ENCODE measurements around the gene IPMK.

IPMK gene

GRCh38 chr10:58267713-58268453 lies at the start of gene IPMK:
Gene IPMK (minus strand): TSS chr10:58267894. CDS start chr10:58267611, 283 bp downstream.
- DNase-seq, result peak; percentile 94

DNA sequence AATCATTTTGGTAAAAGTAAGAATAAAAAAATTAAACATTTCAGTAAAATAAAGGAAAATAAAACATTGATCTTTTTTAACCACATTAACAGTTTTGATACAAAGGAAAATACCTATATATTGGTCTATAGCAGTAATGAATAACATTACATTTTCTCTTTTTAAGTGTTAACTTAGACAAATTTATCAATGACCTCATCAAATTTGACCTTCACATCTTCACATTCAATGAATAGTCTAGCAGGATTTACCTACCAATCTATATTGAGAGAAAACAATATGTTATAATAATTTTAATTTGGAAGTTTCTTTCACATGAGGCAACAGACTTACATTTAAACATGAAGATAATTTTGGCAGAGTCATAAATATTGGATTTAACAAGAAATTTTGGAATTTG lies 49.2 kb upstream of the IPMK start:
- no peak for DNase-seq

GRCh38 chr10:58311026-58311425 lies 43.3 kb upstream of the IPMK start:
- no peak for DNase-seq

DNA sequence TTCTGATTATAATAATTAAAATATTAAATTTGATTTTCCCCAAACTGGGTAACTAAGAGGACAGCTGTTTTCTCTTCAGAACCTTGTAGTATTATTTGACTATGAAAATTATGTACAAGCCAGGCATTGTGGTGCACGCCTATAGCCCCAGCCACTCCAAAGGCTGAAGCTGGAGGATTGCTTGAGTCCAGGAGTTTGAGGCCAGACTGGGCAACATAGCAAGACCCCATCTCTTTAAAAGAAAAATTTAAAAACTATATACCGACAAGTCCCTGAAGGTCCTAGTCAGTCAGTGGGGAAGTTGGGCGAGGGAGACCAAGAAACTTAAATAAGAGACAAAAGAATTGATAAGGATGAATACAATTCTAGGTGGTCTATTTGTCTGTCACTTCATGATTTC lies 40.0 kb upstream of the IPMK start:
- no peak for DNase-seq

GRCh38 chr10:58305821-58306220 lies 38.1 kb upstream of the IPMK start:
- no peak for DNase-seq

- no peak for DNase-seq
Measured at GRCh38 chr10:58304099-58304633, 36.5 kb upstream of the IPMK start.

DNA sequence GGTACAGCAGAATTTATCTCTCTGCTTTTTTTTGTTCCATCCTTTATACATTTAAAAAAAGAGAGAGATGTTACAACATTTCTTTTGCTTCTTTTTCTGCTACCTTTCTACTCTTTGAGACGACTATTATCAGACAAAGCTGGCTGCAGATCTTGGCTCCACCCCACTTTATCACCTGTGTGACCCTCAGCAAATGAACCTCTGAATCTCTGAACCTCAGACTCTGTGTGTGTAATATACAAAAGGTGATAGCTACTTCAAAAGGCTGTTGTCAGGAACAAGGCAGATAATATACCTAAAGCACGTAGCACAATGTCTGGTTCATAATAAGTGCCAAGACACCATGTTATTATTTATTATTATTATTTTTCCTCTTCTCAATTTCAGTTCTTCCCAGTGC lies 34.6 kb upstream of the IPMK start:
- no peak for DNase-seq

GRCh38 chr10:58300676-58301075 lies 33.0 kb upstream of the IPMK start:
- DNase-seq, result no peak

GRCh38 chr10:58299580-58299979 lies 31.9 kb upstream of the IPMK start:
- peak; percentile 4 for DNase-seq

DNA sequence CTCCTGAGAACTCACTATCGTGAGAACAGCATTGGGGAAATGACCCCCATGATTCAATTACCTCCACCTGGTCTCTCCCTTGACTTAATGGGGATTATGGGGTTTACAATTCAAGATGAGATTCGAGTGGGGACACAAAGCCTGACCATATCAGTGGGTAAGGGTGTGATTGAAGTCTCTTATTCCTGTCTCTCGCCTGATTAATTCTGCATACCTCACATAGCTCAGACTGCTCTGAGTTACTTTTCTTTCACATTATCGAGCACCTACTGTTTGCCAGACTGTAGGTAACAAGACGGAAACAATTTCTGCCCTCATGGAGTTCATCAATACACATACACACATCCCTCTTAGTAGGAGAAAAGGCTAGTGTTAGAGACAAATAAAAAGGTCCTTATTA lies 26.3 kb upstream of the IPMK start:
- DNase-seq, result no peak

DNA sequence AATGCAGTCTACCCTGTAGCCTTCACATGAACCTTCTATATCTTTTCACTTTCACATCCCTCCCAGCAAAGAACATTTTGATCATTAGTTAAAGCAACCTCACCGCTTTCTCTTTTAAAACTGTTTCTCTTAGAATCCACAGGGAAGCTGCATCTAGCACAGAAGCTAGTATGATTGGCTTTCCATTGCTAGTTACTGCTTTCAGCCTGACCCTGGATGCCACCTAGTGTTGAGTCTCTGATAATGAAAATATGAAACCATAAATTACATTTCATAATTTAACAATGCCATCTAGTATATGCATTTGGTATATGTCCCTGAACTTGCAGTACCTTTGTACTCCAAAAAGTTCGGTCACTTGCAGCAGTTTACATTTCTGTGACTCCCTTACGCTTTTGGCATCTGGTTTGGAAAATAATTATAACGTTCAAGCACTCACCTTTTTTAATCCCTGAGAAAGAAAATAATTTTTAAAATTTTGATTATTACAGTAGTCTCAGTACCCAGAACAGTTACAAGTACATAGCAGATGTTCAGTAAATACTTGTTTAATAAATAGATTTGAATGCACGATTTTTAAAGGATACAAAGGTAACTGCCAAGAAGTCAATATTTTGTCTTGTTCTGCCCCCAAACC lies 24.0 kb upstream of the IPMK start:
- no peak for DNase-seq

GRCh38 chr10:58282615-58283014 lies 14.9 kb upstream of the IPMK start:
- no peak for DNase-seq

GRCh38 chr10:58281092-58281752 lies 13.5 kb upstream of the IPMK start:
- DNase-seq, result no peak

DNA sequence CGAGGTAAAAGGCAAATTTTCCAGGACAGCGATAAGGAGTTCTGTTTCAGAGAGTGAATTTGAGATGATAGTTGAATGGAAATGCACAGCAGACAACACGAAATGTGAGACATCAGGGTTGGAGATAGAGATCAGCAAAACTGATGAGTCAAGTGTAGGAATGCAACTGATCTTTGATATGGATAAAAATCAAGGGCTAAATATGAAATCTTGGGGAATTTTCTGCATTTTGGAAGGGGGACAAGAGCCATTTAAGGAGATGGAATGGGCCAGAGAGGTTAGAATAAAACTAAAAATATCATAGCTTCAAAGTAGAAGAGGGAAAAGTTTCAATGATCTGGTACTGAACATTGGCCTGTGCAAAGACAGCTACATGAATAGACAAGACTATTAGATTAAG lies 12.8 kb upstream of the IPMK start:
- no peak for DNase-seq

DNA sequence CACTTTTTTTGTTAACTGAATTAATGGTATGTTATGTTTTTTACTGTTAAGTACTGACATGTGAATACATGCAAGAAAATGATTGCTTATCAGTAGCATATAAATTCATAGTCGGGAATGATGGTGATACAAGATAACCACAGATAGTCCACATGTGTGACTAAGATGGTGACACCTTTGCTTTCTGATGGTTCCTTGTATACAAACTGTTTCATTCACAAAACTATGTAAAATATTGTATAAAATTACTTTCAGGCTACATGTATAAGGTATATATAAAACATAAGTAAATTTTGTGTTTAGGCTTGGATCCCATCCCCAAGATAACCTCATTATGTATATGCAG lies 11.2 kb upstream of the IPMK start:
- no peak for DNase-seq

DNA sequence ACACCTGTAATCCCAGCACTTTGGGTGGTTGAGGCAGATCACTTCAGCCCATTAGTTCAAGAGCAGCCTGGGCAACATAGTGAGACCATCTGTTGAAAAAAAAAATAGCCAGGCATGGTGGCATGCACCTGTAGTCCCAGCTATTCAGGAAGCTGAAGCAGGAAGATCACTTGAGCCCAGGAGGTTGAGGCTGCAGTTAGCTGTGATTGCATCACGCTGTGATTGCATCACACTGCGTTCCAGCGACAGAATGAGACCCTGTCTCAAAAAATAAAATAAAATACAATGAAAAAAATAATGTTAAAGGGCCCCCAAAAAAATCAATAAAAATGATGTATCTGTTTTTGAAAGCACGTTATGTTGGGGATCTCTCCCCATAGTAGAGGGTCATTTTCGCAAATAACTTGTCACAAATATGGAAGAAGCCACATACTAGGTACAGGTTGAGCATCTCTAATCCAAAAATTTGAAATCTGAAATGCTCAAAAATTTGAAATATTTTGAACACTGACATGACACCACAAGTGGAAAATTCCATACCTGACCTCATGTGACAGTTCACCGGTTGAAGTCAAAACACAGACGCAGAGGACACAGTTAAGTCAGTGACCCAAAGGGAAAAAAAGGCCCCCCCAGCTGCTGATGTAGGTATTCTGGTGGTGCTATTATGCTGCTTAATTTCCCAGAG lies 10.7 kb upstream of the IPMK start:
- no peak for DNase-seq

GRCh38 chr10:58275908-58276307 lies 8.2 kb upstream of the IPMK start:
- no peak for DNase-seq

DNA sequence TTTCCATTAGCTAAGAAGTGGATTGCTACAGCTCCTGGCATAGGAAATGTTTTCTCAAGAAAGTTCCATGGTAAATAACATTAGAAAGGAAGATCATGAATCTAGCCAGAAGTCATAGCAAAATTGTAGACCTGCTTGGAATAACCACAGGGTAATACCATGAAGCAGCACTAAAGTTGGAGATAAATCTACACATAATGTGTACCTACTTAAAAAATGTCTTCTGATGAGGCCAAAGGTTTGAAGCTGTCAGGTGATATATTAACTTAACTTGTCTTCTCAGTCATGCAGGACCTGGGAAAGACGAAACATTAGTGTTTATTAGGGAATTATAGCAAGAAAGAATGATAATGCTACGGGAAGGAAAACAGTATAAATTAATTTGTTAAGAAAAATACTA lies 7.6 kb upstream of the IPMK start:
- DNase-seq, result no peak

DNA sequence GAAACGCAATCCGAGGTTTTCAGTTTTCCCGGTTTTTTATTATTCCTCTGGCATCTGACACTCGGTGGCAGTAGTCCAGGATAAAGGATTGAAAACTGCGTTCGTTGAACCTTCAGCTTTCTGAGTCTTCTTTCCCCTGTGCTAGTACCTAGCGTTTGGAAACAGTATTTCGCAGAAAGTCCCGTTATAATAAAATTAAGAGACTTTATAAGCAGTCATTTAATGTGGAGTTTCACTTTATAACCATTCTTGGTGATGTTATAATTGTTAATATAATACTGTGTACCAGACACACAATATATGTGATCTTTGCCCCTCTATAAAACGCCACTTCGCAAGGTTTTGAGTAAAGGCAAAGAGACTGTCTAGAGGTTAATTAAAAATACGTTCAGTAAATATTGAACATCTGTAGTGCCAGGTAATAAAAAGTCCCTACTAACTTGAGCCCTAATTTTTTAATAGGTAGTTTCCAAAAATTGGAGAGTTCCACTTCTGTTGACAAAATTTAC lies 2.1 kb upstream of the IPMK start:
- no peak for DNase-seq

DNA sequence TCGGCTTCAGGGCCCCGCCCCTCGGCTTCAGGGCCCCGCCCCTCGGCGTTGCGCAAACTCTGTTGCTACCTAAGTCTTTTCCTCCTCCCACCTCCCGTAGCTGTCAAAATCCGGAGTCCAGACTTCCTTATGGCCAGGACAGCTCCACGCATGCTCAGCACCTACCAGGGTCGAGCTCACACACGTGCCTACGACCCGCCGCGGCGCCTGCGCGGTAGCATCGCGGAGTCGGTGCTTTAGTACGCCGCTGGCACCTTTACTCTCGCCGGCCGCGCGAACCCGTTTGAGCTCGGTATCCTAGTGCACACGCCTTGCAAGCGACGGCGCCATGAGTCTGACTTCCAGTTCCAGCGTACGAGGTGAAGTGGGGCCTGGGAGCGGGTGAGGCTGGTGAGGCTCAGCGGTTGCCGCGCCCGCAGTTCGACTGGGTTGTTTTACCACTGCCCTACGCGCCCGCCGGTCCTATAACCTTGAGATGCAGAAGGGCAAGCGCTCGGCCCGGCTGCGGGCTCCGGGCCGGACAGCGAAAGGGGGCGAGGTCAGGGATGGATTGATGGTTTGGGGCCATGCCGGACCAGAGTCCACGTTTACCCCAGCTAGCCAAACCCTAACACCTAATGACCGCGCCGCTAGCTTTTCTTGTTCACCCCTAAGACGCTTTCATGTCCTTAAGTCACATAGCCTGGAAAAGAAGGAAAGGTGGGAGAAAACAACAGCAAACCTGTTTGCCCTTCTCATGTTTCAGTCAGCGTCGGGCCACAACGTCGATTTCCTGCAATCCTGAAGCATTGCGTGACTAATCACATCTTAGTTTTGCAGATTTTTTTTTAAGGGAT lies 1.5 kb upstream of the IPMK start, which contains the start of gene CISD1:
Gene CISD1, plus strand, starts transcription at position 217 of the 836 bp plus-strand sequence. Its CDS starts 112 bp downstream, at position 329.
- DNase-seq, result peak; percentile 97

DNA sequence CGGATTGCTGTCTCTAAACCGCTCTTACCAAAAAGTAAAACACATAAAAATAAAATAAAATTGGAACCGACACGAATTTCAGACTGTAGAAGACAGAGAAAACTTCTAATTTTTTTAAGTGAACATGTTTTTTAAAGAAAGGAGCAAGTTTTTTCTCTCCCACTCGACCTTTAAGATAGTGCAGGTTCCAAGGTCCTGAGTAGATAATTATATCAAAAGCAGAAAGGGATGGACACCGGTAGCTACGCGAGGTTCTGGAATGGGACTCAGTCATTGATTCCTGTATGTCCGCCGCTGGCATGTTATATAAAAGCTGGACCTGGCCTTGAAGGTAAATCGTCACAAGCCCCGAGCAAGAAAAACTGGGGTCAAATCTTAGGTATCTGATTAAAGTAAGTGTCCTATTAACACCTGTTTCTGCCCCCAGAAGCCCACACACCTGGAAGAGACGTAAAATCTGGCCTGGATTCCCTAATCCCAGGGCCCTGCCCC lies 806 bp upstream of the IPMK start:
- no peak for DNase-seq

All from T1000 (cell line).